B cell (primary cell): ENCODE measurements around the gene ADI1. TPM values are rescaled to one million over a fixed set of nuclear protein-coding genes. Genes with fewer than 3 reads are reported as not detected.

Experiments used
- ATAC-seq: fragments of 200-7000 bp; cut with Tn5 transposase; one replicate; pipeline ENCODE4 v1.10.0; 2021; ENCODE audit warnings: low read depth, mild to moderate bottlenecking, moderate number of reproducible peaks, moderate library complexity
- CTCF ChIA-PET: fragments of 350-600 bp; sonication (Branson Sonifier 250); formaldehyde crosslinking; loops from one replicate; lab custom pipeline; 2021; ENCODE audit warnings: antibody characterized with exemption, inconsistent platforms; lab: Charles Lee
- POLR2A ChIA-PET: fragments of 350-600 bp; sonication (Branson Sonifier 250); formaldehyde crosslinking; loops from one replicate; lab custom pipeline; 2021; ENCODE audit warnings: antibody characterized with exemption; lab: Charles Lee
- DNase-seq: peaks from one replicate; pipeline ENCODE4 v3.0.0; 2013
- H2AFZ ChIP-seq: 2 replicates; pipeline ENCODE4 v1.6.1; 2012; ENCODE audit warnings: mild to moderate bottlenecking, low read depth, low read length; ENCODE audit not compliant: insufficient read depth, poor library complexity, severe bottlenecking
- H3K27ac ChIP-seq, 2 donors: 1 replicate in 1 of 2; 2 replicates in 1 of 2; pipeline ENCODE4 v1.5.1; 2012 to 2013; ENCODE audit warnings: low read length in 2 of 2, mild to moderate bottlenecking in 2 of 2, moderate library complexity in 1 of 2
- H3K27me3 ChIP-seq, 4 experiments: fragments of 200-600 bp in 1 of 4; sonication (generic) in 1 of 4; replicated peaks in 1 of 4; 1 replicate in 2 of 4; 2 replicates in 2 of 4; pipeline versions ENCODE4 v1.6.1 to v1.7.0; 2013 to 2016; ENCODE audit warnings: low read length in 3 of 4, mild to moderate bottlenecking in 2 of 4, mixed read lengths in 1 of 4, moderate library complexity in 1 of 4; ENCODE audit not compliant: insufficient read depth in 4 of 4, control insufficient read depth in 3 of 4; ENCODE audit errors: control extremely low read depth in 1 of 4
- H3K36me3 ChIP-seq, 2 experiments: replicated peaks in 1 of 2; 1 replicate in 1 of 2; 2 replicates in 1 of 2; pipeline versions ENCODE4 v1.6.1 to v1.7.1; 2013; ENCODE audit warnings: low read length in 1 of 2; ENCODE audit not compliant: insufficient read depth in 2 of 2, control insufficient read depth in 1 of 2; ENCODE audit errors: control extremely low read depth in 1 of 2, extremely low read depth in 1 of 2
- H3K4me1 ChIP-seq, 2 donors: fragments of 200-600 bp in 1 of 2; sonication (generic) in 1 of 2; 1 replicate in 1 of 2; 2 replicates in 1 of 2; pipeline versions ENCODE4 v1.5.1 to v1.6.1; 2013 to 2017; ENCODE audit warnings: low read length in 2 of 2; ENCODE audit not compliant: control insufficient read depth in 2 of 2, insufficient read depth in 2 of 2
- H3K4me2 ChIP-seq: replicated peaks from 2 replicates; pipeline ENCODE3; 2012; ENCODE audit warnings: mild to moderate bottlenecking, low read depth, low read length; ENCODE audit not compliant: poor library complexity, severe bottlenecking
- H3K4me3 ChIP-seq, 5 experiments: fragments of 200-600 bp in 1 of 5; sonication (generic) in 1 of 5; 1 replicate in 3 of 5; 2 replicates in 2 of 5; pipeline versions ENCODE4 v1.5.1 to v1.7.0; 2011 to 2016; ENCODE audit warnings: low read length in 4 of 5, mild to moderate bottlenecking in 4 of 5, low read depth in 2 of 5, control low read depth in 1 of 5, moderate library complexity in 1 of 5; ENCODE audit not compliant: insufficient read depth in 1 of 5; ENCODE audit errors: control extremely low read depth in 1 of 5, extremely low read depth in 1 of 5
- H3K79me2 ChIP-seq: fragments of 200-600 bp; sonication (generic); one replicate; pipeline ENCODE4 v1.6.0; 2016; ENCODE audit warnings: low read length; ENCODE audit not compliant: control insufficient read depth, insufficient read depth
- H3K9ac ChIP-seq: fragments of 200-600 bp; sonication (generic); 2 replicates; pipeline ENCODE4 v1.6.1; 2017; ENCODE audit warnings: mild to moderate bottlenecking, low read length, moderate library complexity
- H3K9me3 ChIP-seq, 3 donors: one replicate each; pipeline versions ENCODE4 v1.6.1 to v1.7.1; 2013; ENCODE audit warnings: low read length in 2 of 3; ENCODE audit not compliant: control insufficient read depth in 2 of 3, insufficient read depth in 1 of 3; ENCODE audit errors: control extremely low read depth in 1 of 3
- H4K20me1 ChIP-seq: 2 replicates; pipeline ENCODE4 v1.6.0; 2012; ENCODE audit warnings: mild to moderate bottlenecking, low read length; ENCODE audit not compliant: insufficient read depth, control insufficient read depth, poor library complexity, severe bottlenecking
- H3K27ac Mint-ChIP-seq: one replicate; pipeline ENCODE4 v1.8.0; 2021; ENCODE audit warnings: mixed read lengths
- H3K27me3 Mint-ChIP-seq: one replicate; pipeline ENCODE4 v1.8.0; 2021; ENCODE audit warnings: mixed read lengths
- H3K4me1 Mint-ChIP-seq: one replicate; pipeline ENCODE4 v1.8.0; 2021; ENCODE audit warnings: mixed read lengths
- H3K4me3 Mint-ChIP-seq: one replicate; pipeline ENCODE4 v1.8.0; 2021; ENCODE audit warnings: mixed read lengths
- H3K9me3 Mint-ChIP-seq: one replicate; pipeline ENCODE4 v1.8.0; 2022; ENCODE audit warnings: mixed read lengths; ENCODE audit not compliant: insufficient read depth
- EZH2 ChIP-seq: IDR thresholded peaks from 2 replicates; pipeline ENCODE4 v1.6.1; 2012; ENCODE audit warnings: borderline replicate concordance, low read depth, mild to moderate bottlenecking, moderate library complexity, low read length; ENCODE audit not compliant: insufficient read depth, poor library complexity, severe bottlenecking
- WGBS: methylation state at CpG from one replicate; pipeline ENCODE4 v1.1.5; 2013; ENCODE audit warnings: missing lambda C conversion rate; ENCODE audit not compliant: insufficient coverage; 5-methylcytosine and 5-hydroxymethylcytosine counted together
- intact Hi-C: fragments of 100-400 bp; cut with micrococcal nuclease; formaldehyde crosslinking; loops from one replicate; pipeline ENCODE4 v1.10.0; 2022
- polyA plus RNA-seq: library from polyadenylated mRNA; depleted of rRNA; stranded (reverse); fragments of >200 nt; gene quantifications from 2 replicates; pipeline ENCODE4 v1.2.3, GENCODE V29; 2012
- total RNA-seq, 2 donors: library from RNA; stranded (reverse); fragments of 120-200 nt in 1 of 2; gene quantifications; 1 replicate in 1 of 2; 2 replicates in 1 of 2; pipeline versions ENCODE4 v1.2.3 to v1.2.4, GENCODE V29; 2013 to 2022
- TF ChIP-seq, protein P1 (sequence below): fragments of 200-600 bp; IDR thresholded peaks from one replicate; pipeline ENCODE4 v1.8.0; 2022; ENCODE audit warnings: antibody characterized with exemption, mild to moderate bottlenecking

The ADI1 gene
- total and polyA plus RNA-seq, 2 donors (not counting 1 experiment from before 2014, with no cell fraction given) = 15.2 to 23.1 TPM

GRCh38 chr2:3532941-3533340 lies 13.6 kb upstream of the ADI1 start:
- Histone ChIP-seq H3K4me3 (no peak overlapping the region), H3K36me3 (peaks cover 0 to 2% of the 10 kb centered on the region in 2 experiments), H3K4me2 (no peak overlapping the region), H3K9ac (no peak overlapping the region), H2AFZ (no peak overlapping the region), H4K20me1 (no peaks in the 10 kb centered on the region), H3K79me2 (no peaks in the 10 kb centered on the region), H3K9me3 (peaks cover 0 to 6% (median 0%) of the 10 kb centered on the region in 3 donors), H3K27ac (no peak overlapping the region), H3K27me3 (no peaks in the 10 kb centered on the region), H3K4me1 (peaks cover 3 to 7% of the 10 kb centered on the region in 2 donors)
- DNase-seq (no peak), ATAC-seq (no peak)
- H3K27me3 Mint-ChIP-seq = no peaks in the 10 kb centered on the region
- no peak for TF ChIP-seq EZH2
- TF ChIP-seq, protein P1, sequence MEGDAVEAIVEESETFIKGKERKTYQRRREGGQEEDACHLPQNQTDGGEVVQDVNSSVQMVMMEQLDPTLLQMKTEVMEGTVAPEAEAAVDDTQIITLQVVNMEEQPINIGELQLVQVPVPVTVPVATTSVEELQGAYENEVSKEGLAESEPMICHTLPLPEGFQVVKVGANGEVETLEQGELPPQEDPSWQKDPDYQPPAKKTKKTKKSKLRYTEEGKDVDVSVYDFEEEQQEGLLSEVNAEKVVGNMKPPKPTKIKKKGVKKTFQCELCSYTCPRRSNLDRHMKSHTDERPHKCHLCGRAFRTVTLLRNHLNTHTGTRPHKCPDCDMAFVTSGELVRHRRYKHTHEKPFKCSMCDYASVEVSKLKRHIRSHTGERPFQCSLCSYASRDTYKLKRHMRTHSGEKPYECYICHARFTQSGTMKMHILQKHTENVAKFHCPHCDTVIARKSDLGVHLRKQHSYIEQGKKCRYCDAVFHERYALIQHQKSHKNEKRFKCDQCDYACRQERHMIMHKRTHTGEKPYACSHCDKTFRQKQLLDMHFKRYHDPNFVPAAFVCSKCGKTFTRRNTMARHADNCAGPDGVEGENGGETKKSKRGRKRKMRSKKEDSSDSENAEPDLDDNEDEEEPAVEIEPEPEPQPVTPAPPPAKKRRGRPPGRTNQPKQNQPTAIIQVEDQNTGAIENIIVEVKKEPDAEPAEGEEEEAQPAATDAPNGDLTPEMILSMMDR = no peak
- no peak overlapping the region for H3K27ac Mint-ChIP-seq
- H3K4me3 Mint-ChIP-seq = no peak overlapping the region
- H3K4me1 Mint-ChIP-seq = peaks cover 11% of the 10 kb centered on the region
- ChIA-PET CTCF (no interaction called here), POLR2A (no interaction called here)
- 91% methylated on average over 6 of the region's 12 CpGs for whole genome bisulfite sequencing
- no peaks in the 10 kb centered on the region for H3K9me3 Mint-ChIP-seq
- intact Hi-C loops = no loop called here

GRCh38 chr2:3529316-3530025 lies 10.1 kb upstream of the ADI1 start:
- Mint-ChIP-seq H3K27ac (no peak overlapping the region), H3K27me3 (no peaks in the 10 kb centered on the region), H3K4me1 (no peaks in the 10 kb centered on the region), H3K4me3 (no peak overlapping the region), H3K9me3 (no peaks in the 10 kb centered on the region)
- intact Hi-C loops = no loop called here
- H3K36me3 ChIP-seq = peaks cover 0 to 2% of the 10 kb centered on the region in 2 experiments
- H3K4me1 ChIP-seq = no peaks in the 10 kb centered on the region
- H3K9me3 ChIP-seq = peaks cover 0 to 5% (median 0%) of the 10 kb centered on the region in 3 donors
- POLR2A ChIA-PET = no interaction called here
- 97% methylated on average over 15 of the region's 24 CpGs for WGBS
- no peak for TF ChIP-seq EZH2
- TF ChIP-seq, protein P1 = no peak
- no peak overlapping the region for H3K27ac ChIP-seq
- H3K9ac ChIP-seq = no peak overlapping the region
- no peaks in the 10 kb centered on the region for H4K20me1 ChIP-seq
- H3K4me3 ChIP-seq = no peak overlapping the region
- no peaks in the 10 kb centered on the region for H3K27me3 ChIP-seq
- no peak overlapping the region for H2AFZ ChIP-seq
- DNase-seq = no peak
- no peak overlapping the region for H3K4me2 ChIP-seq
- CTCF ChIA-PET = no interaction called here
- no peak for ATAC-seq
- peaks cover 5% of the 10 kb centered on the region for H3K79me2 ChIP-seq
